GM19455 (cell line): Measurements from ENCODE around the gene CAPN1.
"Not testable (repeated sequence)": the region's sequence is repeated elsewhere in the genome, so short reads cannot be mapped to it uniquely, and the experiment has no call there.

ENCODE experiments used
- ATAC-seq: cut with Tn5 transposase; IDR thresholded peaks from one replicate; pipeline ENCODE4 v1.9.1; 2021; ENCODE audit not compliant: unreplicated experiment

CAPN1 gene

GRCh38 chr11:65159012-65159411 lies 22.7 kb upstream of the CAPN1 start:
- no peak for ATAC-seq

GRCh38 chr11:65160643-65161042 lies 21.1 kb upstream of the CAPN1 start:
- ATAC-seq = no peak

- ATAC-seq = no peak
Measured at GRCh38 chr11:65163684-65164083, 18.0 kb upstream of the CAPN1 start.

GRCh38 chr11:65165410-65166317 lies 16.1 kb upstream of the CAPN1 start:
- no peak for ATAC-seq

GRCh38 chr11:65166893-65167292 lies 14.8 kb upstream of the CAPN1 start:
- no peak for ATAC-seq

GRCh38 chr11:65167656-65168055 lies 14.1 kb upstream of the CAPN1 start:
- ATAC-seq = no peak

GRCh38 chr11:65169164-65169641 lies 12.5 kb upstream of the CAPN1 start:
- ATAC-seq = no peak

- no peak for ATAC-seq
Measured at GRCh38 chr11:65170058-65170534, 11.6 kb upstream of the CAPN1 start, which contains the start of gene SPDYC. Gene SPDYC, plus strand, starts transcription at chr11:65170233. Its CDS starts 1,125 bp downstream, at chr11:65171358.

- ATAC-seq = no peak
Measured at GRCh38 chr11:65172600-65172999, 9.1 kb upstream of the CAPN1 start.

GRCh38 chr11:65174571-65175010 lies 7.1 kb upstream of the CAPN1 start:
- ATAC-seq = not testable (repeated sequence)

GRCh38 chr11:65180877-65181568 lies 705 bp upstream of the CAPN1 start:
- peak; percentile 55 for ATAC-seq

GRCh38 chr11:65182258-65183170 lies 786 bp downstream of the CAPN1 start:
- ATAC-seq = no peak

- no peak for ATAC-seq
Measured at GRCh38 chr11:65183201-65183891, 1.6 kb downstream of the CAPN1 start.

- no peak for ATAC-seq
Measured at GRCh38 chr11:65184146-65184545, 2.4 kb downstream of the CAPN1 start.

- ATAC-seq = no peak
Measured at GRCh38 chr11:65185171-65185570, 3.4 kb downstream of the CAPN1 start.

GRCh38 chr11:65185869-65186341 lies 4.2 kb downstream of the CAPN1 start:
- ATAC-seq = no peak

- ATAC-seq = no peak
Measured at GRCh38 chr11:65186701-65187100, 5.0 kb downstream of the CAPN1 start.

GRCh38 chr11:65187146-65187675 lies 5.5 kb downstream of the CAPN1 start:
- ATAC-seq = no peak

GRCh38 chr11:65187971-65188461 lies 6.3 kb downstream of the CAPN1 start:
- no peak for ATAC-seq
